ENCODE data around the gene GNE.
"Not testable (repeated sequence)": the region's sequence is repeated elsewhere in the genome, so short reads cannot be mapped to it uniquely, and the experiment has no call there.

Gene GNE

GRCh38 chr9:36273354-36273753 lies 15.1 kb upstream of the GNE start:
- DNase-seq (ENCODE audit: low read depth, low spot score), result not testable (repeated sequence)

DNA sequence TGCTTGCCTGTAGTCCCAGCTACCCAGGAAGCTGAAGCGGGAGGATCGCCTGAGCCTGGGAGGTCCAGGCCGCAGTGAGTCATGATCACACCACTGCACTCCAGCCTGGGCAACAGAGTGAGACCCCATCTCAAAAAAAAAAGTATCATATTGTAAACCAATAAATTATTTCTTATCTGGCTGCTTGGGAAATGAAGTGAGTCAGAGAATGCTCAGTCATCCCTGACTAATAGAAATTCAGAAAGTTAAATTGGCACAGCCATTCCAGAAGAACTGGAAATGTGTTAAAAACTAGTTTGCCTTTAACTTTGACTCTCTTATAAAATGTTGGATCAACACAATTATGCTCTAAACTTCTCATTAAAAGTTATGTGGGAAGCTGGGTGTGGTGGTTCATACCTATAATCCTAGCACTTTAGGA lies 9.8 kb upstream of the GNE start:
- DNase-seq (ENCODE audit: low read depth, low spot score), result no peak

- no peak for DNase-seq (ENCODE audit: low read depth, low spot score)
Measured at GRCh38 chr9:36264896-36265295, 6.6 kb upstream of the GNE start.

DNA sequence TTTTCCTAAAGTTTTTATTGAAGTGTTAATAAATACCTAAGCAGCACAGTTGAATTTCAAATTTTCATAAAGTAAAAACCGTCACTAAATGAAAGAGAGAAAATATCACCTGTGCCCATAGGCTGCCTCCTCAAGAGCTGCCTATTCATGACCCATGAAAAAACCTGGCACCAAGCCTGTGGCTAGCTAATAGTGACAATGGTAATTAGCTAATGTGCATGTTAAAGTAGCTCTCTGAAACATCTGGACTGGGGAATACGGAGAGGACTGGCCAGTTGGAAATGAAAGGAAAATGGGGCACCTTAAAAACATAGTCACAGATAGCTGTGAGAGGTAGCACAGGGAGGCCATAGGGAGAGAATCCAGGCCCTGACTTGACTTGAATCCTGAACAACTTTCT lies 5.4 kb upstream of the GNE start:
- no peak for DNase-seq (ENCODE audit: low read depth, low spot score)

DNA sequence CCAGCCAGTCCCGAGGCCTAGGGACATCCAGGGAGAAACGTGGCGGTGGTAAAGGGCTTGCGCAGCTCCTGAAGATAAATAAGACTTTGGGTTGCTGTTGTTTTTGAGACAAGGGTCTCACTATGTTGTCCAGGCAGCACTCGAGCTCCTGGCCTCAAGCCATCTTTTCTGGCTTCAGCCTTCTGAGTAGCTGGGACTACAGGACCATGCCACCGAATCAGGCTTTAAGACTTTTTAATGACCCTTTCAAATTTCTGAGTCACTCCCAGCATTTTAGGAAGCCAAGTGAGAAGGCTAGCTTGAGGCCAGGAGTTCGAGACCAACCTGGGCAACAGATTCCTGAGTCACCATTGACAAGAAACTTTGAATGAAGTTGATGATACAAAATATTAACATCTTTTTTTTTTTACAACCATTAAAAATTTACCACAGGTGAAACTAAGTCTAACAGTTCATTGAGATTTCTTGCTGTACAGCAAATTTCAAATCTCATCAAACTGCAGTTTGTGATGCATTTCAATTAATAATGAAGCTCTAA lies 817 bp upstream of the GNE start:
- DNase-seq (ENCODE audit: low read depth, low spot score), result no peak

DNA sequence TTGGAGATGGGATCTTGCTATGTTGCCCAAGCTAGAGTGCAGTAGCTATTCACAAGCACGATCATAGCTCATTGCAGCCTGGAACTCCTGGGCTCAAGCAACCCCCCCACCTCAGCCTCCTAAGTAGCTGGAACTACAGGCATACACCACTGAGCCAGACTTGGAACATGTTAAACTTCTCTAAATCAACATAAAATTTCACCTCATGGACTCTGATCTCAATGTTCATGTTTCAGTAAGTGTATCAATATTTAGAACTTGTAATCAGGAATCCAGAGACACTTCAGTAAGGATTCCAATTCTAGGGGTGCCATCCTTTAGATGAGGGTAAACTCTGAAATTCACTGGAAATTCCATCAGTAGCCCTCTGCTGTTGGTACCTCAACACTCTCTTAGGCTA lies 6.8 kb downstream of the GNE start:
- no peak for DNase-seq (ENCODE audit: low read depth, low spot score)

DNA sequence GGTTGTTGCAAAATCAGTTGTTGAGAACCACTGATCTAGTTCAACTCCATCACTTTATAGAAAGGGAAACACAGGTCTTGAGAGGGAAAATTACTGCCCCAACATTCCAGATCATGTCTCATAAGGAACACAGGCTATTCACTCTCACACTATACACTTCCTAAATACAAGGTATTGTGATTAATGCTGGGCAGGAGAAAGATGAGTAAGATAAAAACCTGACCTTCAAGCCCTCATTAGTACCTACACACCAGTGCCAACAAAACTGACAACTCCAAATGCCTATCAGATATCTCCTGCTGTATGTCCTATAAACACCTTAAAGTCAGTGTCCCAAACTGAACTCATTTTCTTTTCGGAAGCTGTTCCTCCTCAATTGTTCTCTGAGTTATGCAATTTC lies 8.2 kb downstream of the GNE start:
- no peak for DNase-seq (ENCODE audit: low read depth, low spot score)

- DNase-seq (ENCODE audit: low read depth, low spot score), result no peak
Measured at GRCh38 chr9:36249189-36249588, 9.1 kb downstream of the GNE start.

GRCh38 chr9:36248061-36248460 lies 10.2 kb downstream of the GNE start:
- not testable (repeated sequence) for DNase-seq (ENCODE audit: low read depth, low spot score)

GRCh38 chr9:36247356-36247755 lies 10.9 kb downstream of the GNE start:
- DNase-seq (ENCODE audit: low read depth, low spot score), result no peak

DNA sequence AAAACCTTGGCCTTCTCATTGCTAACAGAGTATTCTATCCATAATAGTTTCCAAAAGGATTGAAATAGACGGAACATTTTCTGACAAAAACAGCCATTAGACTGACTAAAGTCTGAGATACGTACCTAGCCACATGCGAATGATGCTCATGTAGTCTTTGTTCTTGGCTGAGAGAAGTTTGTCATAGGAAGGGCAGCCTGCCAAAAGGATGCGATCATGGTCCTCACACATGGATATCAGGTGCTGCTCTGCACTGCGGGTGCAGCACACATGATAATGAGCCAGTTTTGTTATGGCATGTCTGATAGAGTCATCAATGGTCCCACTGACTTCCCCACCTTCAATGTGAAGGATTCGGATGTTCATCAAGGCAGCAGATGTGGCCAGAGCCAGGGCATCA lies 12.3 kb downstream of the GNE start:
- DNase-seq (ENCODE audit: low read depth, low spot score), result no peak

- DNase-seq (ENCODE audit: low read depth, low spot score), result not testable (repeated sequence)
Measured at GRCh38 chr9:36239675-36240074, 18.6 kb downstream of the GNE start.

DNA sequence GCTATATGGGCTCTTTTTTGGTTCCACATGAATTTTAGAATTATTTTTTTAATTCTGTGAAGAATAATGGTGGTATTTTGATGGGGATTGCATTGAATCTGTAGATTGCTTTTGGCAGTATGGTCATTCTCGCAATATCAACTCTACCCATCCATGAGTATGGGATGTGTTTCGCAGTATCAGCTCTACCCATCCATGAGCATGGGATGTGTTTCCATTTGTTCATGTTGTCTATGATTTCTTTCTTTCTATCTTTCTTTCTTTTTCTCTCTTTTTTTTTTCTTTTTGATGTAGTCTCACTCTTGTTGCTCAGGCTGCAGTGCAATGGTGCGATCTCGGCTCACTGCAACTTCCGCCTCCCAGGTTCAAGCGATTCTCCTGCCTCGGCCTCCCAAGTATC lies 19.0 kb downstream of the GNE start:
- not testable (repeated sequence) for DNase-seq (ENCODE audit: low read depth, low spot score)

DNA sequence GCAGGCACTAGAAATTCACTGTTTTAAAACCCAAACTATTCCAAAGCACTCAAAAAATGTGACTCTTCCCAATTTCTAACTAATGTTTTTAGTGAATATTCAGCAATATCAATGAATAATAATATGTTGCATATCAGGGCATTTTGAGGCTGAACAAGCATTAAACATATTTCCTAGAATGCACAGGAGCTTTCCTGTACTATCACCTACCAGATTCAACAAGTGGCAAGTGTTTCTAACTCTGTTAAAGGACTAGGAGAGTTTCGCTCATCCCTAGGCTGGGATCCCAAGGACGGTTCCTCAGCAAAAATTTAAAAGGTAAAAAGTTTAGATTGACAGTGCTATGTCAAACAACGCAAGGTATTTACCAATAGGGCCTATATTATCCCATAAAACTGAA lies 21.0 kb downstream of the GNE start:
- DNase-seq (ENCODE audit: low read depth, low spot score), result no peak

GRCh38 chr9:36222449-36222848 lies 35.8 kb downstream of the GNE start:
- DNase-seq (ENCODE audit: low read depth, low spot score), result no peak

DNA sequence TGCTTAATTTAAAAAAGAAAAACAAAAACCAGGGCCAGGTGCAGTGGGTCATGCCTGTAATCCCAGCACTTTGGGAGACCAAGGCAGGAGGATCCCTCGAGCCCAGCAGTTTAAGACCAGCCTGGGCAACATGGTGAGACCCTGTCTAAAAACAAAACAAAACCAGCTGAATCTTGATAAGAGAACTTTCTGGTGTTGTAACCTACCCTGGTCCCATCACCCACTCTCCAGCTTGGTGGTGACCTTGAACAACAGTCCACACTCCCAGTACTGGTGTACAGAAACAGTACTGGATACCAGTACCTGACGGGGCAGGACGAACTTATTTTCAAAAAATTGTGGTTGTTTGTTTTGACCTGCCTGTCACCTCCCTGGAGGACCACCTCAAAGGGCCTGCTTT lies 36.6 kb downstream of the GNE start:
- no peak for DNase-seq (ENCODE audit: low read depth, low spot score)

DNA sequence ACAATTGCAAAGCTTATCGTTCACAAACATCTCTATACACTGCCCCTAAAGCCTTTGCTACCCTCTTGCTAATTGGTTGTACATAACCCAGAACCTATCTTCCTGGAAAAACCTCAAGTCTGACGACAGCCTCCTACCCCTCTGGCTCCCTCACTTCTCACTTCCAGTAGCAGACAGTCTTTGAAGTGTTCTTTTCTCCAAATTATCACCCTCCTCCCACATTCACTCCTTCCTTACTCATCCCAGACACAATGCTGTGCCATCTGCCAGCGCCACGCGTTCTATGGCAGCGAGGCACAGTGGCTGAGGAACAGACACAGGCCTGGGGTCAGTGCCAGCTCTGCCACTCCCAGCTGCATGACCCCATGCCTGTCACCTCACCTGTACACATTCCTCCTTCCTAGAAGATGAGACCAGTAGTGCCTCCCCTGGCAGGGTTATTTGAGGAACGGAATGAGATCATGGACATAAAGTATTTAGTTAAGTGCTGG lies 39.8 kb downstream of the GNE start:
- no peak for DNase-seq (ENCODE audit: low read depth, low spot score)

DNA sequence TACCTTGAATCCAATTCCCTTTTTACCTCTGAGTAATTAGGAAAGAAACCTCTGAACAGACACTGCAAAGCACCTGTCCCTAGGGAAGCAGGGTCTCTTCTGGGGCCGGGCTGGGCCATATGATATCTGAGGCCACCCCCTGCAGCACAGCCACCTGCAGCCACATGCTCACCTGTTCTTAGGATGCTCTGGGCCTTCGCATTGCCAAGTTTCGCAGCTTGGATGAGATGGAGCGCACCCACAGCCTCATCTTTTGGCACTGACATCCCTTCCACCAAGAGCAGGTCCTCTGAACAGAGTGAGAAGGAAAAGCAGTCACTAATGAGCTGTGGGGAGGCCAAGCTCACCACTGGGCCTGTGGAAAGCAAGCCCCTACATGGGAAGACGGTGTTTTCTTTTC lies 40.2 kb downstream of the GNE start:
- no peak for DNase-seq (ENCODE audit: low read depth, low spot score)

- no peak for DNase-seq (ENCODE audit: low read depth, low spot score)
Measured at GRCh38 chr9:36217256-36217968, 40.8 kb downstream of the GNE start.

DNA sequence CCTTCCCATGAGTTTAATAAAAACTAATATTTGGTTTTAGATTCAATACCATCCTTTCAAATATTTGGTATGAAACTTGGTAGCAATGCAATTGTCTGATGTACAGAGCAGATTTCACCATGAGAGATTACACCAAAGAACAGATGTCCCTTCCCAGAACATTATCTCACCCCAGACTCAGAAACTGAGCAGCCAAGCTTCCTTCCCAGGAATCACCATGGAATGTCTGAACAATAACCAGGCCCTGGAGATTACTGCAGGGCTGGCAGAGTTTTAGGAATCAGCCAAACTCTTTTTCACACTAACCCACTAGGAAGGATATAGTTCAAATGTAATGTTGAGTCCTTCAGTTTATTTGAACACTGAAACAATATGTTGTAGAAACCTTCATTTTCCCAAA lies 43.7 kb downstream of the GNE start:
- no peak for DNase-seq (ENCODE audit: low read depth, low spot score)

- DNase-seq (ENCODE audit: low read depth, low spot score), result no peak
Measured at GRCh38 chr9:36213989-36214388, 44.3 kb downstream of the GNE start.

GRCh38 chr9:36213387-36213786 lies 44.9 kb downstream of the GNE start:
- DNase-seq (ENCODE audit: low read depth, low spot score), result no peak

- no peak for DNase-seq (ENCODE audit: low read depth, low spot score)
Measured at GRCh38 chr9:36211510-36211909, 46.7 kb downstream of the GNE start.

- no peak for DNase-seq (ENCODE audit: low read depth, low spot score)
Measured at GRCh38 chr9:36210722-36211121, 47.5 kb downstream of the GNE start.
